Measurements from ENCODE around the gene DNMBP.
A peak's percentile ranks its signal among the peaks of the same experiment; 100 is the strongest.
"Not testable (repeated sequence)": the region's sequence is repeated elsewhere in the genome, so short reads cannot be mapped to it uniquely, and the experiment has no call there.

Gene DNMBP

DNA sequence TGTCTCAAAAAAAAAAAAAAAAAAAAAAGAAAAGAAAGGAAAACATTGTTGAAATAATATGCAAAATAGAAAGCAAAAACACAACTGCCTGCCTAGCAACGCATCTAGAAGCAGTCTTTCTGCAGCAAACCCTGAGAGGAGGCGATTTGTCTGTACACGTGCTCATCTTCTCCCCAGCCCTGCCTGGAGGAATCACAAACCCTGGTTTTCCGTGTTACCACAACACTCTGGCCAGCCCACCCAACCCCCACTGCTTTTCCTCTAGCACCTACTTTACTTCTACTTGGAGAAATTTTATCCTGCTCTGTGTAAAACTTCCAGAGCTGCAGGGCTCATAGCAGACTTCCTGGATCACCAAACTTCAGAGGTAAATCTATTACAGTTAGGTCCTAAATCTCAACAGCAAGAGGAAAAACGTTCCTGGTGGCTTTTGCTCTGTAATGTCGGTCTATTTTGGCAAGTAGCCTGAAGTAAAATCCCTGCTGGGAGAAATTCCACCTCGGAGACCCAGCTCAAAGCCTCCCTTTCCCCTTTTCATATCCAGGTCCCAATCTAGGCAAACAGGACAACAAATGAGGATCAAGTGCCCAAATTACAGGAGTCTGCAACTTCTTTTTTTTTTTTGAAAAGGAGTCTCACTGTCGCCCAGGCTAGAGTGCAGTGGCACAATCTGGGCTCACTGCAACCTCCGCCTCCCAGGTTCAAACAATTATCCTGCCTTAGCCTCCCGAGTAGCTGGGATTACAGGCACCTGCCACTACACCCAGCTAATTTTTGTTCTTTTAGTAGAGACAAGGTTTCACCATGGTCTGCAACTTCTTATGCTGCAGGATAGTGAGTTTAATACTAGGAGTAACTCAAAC lies 91.6 kb downstream of the DNMBP start:
- peak in 1 of 2 experiments; percentile 18 for DNase-seq (ENCODE audit: low read depth in 2 of 2)

GRCh38 chr10:99916776-99917175 lies 93.0 kb downstream of the DNMBP start:
- no peak for DNase-seq (ENCODE audit: low read depth in 2 of 2)

DNA sequence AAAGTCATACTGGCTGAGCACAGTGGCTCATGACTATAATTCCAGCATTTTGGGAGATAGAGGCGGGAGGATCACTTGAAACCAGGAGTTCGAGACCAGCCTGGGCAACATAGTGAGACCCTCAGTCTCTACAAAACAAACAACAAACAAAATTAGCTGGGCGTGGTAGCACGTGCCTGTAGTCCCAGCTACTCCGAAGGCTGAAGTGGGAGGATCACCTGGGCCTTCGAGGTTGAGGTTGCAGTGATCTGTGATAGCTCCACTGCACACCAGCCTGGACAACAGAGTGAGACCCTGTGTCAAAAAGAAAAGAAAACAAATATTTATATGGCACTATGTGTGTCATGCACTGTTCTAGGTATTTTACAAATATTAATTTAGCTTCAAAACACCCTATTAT lies 94.3 kb downstream of the DNMBP start:
- no peak for DNase-seq (ENCODE audit: low read depth in 2 of 2)

- no peak for DNase-seq (ENCODE audit: low read depth in 2 of 2)
Measured at GRCh38 chr10:99914236-99914635, 95.5 kb downstream of the DNMBP start.

DNA sequence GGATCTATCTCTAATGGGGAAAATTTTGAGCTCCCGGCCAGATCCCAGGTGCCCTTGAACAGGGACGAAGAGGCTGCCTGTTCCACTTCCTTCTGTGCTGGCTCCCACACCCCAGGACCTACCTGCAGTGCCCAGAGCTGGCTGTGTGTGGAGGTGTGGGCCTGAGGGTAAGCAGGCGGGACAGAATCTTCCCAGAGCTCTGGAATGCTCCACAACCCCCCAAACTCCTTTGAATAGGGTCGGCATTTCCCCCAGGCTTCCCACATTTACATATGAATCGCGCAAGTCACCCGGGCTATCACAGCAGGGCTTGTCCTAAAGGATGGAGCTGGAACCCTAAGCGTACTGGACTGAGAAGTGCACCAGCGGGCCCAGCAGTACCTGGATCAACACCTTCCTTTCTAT lies 95.9 kb downstream of the DNMBP start:
- no peak for DNase-seq (ENCODE audit: low read depth in 2 of 2)

DNA sequence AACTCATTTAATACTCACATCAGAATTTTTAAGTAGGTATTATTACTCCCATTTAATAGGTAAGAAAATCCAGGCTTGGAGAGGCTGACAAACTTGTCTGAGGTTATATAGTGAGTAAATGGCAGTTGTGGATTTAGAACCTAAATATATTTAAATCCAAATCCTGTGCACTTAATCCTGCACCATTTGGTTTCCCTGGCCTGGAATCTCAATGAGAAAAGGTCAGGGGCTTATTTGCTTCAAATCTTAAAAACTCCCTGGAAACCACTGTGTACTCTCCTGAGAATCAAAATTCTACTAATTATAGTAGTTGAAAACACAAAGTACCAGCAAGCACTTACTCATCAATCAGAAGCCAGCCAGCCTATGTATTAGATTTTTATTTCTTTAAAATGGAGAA lies 97.7 kb downstream of the DNMBP start:
- DNase-seq (ENCODE audit: low read depth in 2 of 2): no peak

GRCh38 chr10:99908512-99908911 lies 101.2 kb downstream of the DNMBP start:
- DNase-seq (ENCODE audit: low read depth in 2 of 2): no peak

DNA sequence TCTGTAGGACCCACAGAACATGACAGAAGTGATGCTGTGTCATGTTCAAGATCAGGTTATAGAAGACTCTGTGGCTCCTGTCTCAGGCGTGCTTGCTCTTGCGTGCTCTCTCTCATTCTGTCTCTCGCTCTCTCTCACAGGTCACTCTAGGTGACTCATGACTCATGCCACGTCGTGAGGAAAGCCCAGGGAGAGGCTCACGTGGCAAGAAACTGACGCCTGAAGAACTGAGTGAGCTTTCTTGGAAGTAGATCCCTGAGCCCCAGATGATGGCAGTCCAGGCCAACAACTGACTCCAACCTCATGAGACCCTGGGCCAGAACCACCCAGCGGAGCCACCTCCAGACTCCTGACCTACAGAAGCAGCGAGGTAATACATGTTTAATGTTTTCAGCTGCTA lies 103.3 kb downstream of the DNMBP start:
- no peak for DNase-seq (ENCODE audit: low read depth in 2 of 2)

- no peak for DNase-seq (ENCODE audit: low read depth in 2 of 2)
Measured at GRCh38 chr10:99905971-99906370, 103.8 kb downstream of the DNMBP start.

- no peak for DNase-seq (ENCODE audit: low read depth in 2 of 2)
Measured at GRCh38 chr10:99895867-99896266, 113.9 kb downstream of the DNMBP start.

DNA sequence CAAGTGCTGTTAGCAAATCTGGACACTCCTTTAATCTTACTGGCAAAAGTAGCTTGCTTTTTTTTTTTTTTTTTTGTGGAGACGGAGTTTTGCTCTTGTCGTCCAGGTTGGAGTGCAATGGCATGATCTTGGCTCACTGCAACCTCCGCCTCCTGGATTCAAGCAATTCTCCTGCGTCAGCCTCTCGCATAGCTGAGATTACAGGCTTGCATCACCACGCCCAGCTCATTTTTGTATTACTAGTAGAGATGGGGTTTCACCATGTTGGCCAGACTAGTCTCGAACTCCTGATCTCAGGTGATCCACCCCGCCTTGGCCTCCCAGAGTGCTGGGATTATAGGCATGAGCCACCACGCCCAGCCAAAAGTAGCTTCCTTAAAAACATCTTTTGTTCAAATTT lies 114.7 kb downstream of the DNMBP start:
- not testable (repeated sequence) for DNase-seq (ENCODE audit: low read depth in 2 of 2)

DNA sequence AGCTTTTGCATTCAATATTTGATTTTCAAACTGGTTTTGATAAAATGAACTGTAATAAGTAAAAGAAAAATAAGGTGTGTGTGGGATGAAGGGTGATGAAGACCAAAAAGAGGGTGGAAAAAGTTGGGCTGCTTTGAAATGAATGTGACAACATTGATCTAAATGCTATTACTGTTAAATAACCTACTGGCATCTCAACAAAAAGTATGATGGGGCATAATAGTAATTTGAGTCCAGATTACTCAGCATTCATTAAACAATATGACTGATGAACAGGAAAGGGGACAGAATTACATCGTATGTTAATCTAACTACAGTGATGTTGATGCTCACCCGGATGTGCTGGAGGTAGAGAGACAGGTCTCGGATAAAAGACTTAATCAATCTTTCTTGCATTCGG lies 115.1 kb downstream of the DNMBP start:
- DNase-seq (ENCODE audit: low read depth in 2 of 2): no peak

GRCh38 chr10:99888622-99889021 lies 121.1 kb downstream of the DNMBP start:
- no peak for DNase-seq (ENCODE audit: low read depth in 2 of 2)

- no peak for DNase-seq (ENCODE audit: low read depth in 2 of 2)
Measured at GRCh38 chr10:99883523-99883922, 126.2 kb downstream of the DNMBP start.

DNA sequence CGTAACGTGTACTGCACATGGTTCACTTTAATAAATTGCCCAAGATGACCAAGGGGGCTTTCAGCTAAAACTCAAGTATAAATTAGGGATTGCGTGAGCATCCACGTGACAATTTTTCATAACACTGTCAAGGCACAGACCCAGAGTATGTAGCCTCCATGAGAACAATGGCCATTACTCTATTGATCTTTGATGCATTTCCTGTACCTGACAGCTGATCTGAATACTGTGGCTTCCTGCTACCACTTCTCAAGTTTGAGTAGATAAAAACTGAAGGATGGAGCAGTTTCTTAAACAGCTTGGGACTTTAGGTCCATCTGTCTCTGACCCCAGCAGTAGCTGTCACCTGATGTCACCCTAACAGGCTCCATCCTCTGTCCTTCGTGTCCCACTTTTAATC lies 128.4 kb downstream of the DNMBP start:
- DNase-seq (ENCODE audit: low read depth in 2 of 2): no peak

DNA sequence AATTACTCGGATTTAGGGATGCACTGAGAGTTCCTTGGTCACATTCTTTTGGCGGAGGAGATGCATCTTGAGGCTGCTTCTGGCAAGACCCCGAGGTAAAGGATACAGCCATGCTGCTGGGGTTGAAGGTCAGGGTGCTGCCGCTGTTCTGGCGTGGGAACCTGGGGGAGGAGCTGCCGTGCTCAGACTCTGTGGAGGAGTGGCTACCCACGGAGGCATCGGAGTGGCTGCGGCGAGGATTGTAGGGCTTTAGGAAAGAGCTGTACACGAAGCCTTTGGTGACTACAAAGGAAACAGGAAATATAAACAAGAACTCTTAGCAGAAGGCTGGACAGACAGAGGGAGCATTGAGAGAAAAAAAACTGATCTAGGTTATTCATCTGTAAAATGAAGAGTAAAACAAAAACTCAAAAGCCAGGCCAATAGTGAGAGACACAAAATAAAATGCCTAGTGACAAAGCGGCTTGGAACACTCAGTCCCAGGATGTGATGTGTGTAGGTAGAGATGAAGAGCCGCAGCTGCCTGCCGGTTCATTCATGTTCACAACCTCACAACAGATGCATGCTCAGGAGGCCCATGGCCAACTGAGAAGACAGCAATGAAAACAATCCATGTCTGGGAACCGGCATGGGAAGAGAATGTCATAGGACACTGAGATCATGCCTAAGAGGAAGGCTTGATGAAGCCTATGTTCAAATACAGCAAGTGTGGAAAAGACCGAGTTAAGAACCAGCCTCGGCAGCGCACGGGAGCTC lies 129.5 kb downstream of the DNMBP start:
- no peak for DNase-seq (ENCODE audit: low read depth in 2 of 2)

DNA sequence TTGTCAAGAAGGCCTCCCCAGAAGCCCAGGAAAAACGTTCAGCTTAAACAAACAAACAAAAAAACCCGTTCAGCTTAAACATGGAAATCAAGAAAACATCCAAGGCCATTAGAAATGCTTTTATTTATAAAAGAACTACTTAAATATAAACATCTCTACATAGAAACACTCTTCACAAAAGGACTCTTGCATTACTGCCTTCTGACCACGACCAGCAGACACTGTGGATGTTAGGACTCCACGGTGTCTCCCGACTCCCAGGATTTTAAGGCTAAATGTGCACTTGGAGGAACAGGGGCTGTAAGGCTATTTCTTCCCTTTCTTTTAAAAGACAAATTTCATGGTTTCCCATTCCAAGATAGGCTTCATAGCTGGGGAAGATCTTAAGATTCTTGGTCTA lies 134.3 kb downstream of the DNMBP start:
- no peak for DNase-seq (ENCODE audit: low read depth in 2 of 2)

GRCh38 chr10:99874341-99875085 lies 135.2 kb downstream of the DNMBP start:
- no peak for DNase-seq (ENCODE audit: low read depth in 2 of 2)

DNA sequence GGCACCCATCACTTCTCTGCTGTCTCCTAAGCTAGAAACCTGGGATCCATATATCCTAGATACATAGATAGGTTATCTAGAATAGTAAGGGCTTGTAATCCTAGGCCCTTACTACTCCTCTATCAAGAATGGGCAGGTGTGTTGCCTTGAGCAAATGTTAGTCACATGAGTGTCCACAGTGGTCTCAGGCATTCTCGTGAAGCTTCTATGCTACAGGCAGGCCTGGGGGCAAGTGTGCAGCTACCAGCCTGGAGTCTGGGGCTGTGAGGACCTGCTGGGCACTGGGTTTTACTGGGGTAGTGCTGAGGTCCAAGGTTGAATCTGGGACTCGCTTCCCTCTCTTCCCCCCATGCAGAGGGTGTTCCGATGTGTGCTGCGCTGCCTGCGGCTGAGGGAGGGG lies 135.9 kb downstream of the DNMBP start:
- DNase-seq (ENCODE audit: low read depth in 2 of 2): no peak

DNA sequence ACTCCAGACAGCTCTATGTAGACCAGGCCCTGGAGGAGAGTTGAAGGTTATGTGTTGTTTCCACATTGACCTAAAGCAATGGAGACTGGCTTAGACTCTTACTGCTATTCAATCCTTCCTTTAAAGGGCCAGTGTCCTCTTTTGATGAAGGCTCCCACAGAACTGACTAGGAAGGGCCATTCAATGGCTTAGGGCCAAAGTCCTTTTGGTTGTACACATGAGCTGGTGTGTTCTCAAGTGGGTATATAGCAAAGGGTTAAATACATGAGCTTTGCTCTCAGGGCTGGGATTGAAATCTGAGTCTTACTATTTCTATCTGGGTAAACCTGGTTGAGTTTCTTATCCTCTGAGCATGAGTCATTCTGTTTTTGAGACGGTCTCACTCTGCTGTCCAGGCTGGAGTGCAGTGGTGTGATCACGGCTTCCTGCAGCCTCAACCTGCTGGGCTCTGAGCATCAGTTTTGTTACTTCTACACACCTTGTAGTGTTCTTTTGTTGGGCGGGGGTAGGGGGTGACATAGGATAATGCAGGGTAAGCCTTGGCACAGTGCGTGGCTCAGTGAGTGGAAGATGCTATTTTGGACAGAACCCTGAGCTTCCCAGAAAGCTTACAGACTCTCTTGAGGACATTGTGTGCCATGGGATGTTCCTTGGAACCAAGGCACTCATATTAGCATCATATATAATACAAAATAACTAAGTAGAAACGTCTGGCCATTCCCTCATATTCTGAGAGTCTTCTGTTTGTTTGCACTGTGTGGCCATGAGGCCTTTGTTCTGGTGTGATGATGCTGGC lies 137.2 kb downstream of the DNMBP start:
- DNase-seq (ENCODE audit: low read depth in 2 of 2): no peak

DNA sequence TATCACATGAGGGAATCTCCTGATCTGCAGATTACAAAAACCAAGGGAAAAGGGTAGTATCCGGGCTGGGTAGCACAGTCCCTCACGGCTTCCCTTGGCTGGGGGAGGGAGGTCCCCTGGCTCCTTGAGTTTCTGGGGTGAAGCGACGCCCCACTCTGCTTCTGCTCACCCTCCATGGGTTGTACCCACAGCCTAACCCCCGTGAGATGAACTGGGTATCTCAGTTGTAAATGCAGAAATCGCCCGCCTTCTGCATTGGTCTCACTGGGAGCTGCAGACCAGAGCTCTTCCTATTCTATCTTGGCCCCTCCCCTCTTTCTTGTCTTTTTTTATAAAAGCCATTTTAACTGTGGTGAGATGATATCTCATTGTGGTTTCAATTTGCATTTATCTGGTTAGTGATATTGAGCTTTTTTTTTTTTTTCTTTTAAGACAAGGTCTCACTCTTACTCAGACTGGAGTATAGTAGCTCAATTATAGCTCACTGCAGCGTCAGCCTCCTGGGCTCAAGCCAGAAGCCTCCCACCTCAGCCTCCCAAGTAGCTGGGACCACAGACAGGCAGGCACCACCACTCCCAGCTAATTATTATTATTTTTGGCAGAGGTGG lies 139.5 kb downstream of the DNMBP start:
- DNase-seq (ENCODE audit: low read depth in 2 of 2): no peak

Data from fibroblast of skin of left quadriceps (primary cell).